ENCODE results near the gene SPTLC3. TPM values are rescaled to one million over a fixed set of nuclear protein-coding genes. Genes with fewer than 3 reads are reported as not detected.

The SPTLC3 gene
- total RNA-seq, 1 experiment from 2014 or later = 16.1 TPM

- DNase-seq (ENCODE audit: extremely low read depth, low read depth) = no peak
Observed at GRCh38 chr20:13130061-13130706, 121.4 kb downstream of the SPTLC3 start.

GRCh38 chr20:13130707-13131103 lies 121.9 kb downstream of the SPTLC3 start:
- no peak for DNase-seq (ENCODE audit: extremely low read depth, low read depth)

- DNase-seq (ENCODE audit: extremely low read depth, low read depth) = no peak
Observed at GRCh38 chr20:13131688-13132087, 122.9 kb downstream of the SPTLC3 start.

- DNase-seq (ENCODE audit: extremely low read depth, low read depth) = no peak
Observed at GRCh38 chr20:13139459-13140150, 130.8 kb downstream of the SPTLC3 start.

GRCh38 chr20:13140201-13140600 lies 131.4 kb downstream of the SPTLC3 start:
- DNase-seq (ENCODE audit: extremely low read depth, low read depth) = no peak

- DNase-seq (ENCODE audit: extremely low read depth, low read depth) = no peak
Observed at GRCh38 chr20:13140775-13141174, 132.0 kb downstream of the SPTLC3 start.

- DNase-seq (ENCODE audit: extremely low read depth, low read depth) = no peak
Observed at GRCh38 chr20:13141546-13141945, 132.8 kb downstream of the SPTLC3 start.

- no peak for DNase-seq (ENCODE audit: extremely low read depth, low read depth)
Observed at GRCh38 chr20:13142143-13142542, 133.4 kb downstream of the SPTLC3 start.

GRCh38 chr20:13147071-13147963 lies 138.5 kb downstream of the SPTLC3 start:
- no peak for DNase-seq (ENCODE audit: extremely low read depth, low read depth)

- no peak for DNase-seq (ENCODE audit: extremely low read depth, low read depth)
Observed at GRCh38 chr20:13147971-13148370, 139.2 kb downstream of the SPTLC3 start.

- DNase-seq (ENCODE audit: extremely low read depth, low read depth) = no peak
Observed at GRCh38 chr20:13148402-13148801, 139.6 kb downstream of the SPTLC3 start.

GRCh38 chr20:13148961-13149360 lies 140.2 kb downstream of the SPTLC3 start:
- no peak for DNase-seq (ENCODE audit: extremely low read depth, low read depth)

- no peak for DNase-seq (ENCODE audit: extremely low read depth, low read depth)
Observed at GRCh38 chr20:13149371-13150105, 140.8 kb downstream of the SPTLC3 start.

GRCh38 chr20:13158369-13158768 lies 149.6 kb downstream of the SPTLC3 start:
- no peak for DNase-seq (ENCODE audit: extremely low read depth, low read depth)

- DNase-seq (ENCODE audit: extremely low read depth, low read depth) = no peak
Observed at GRCh38 chr20:13159889-13160288, 151.1 kb downstream of the SPTLC3 start.

- no peak for DNase-seq (ENCODE audit: extremely low read depth, low read depth)
Observed at GRCh38 chr20:13165203-13165602, 156.4 kb downstream of the SPTLC3 start.

- no peak for DNase-seq (ENCODE audit: extremely low read depth, low read depth)
Observed at GRCh38 chr20:13166011-13166410, 157.2 kb downstream of the SPTLC3 start.

- no peak for DNase-seq (ENCODE audit: extremely low read depth, low read depth)
Observed at GRCh38 chr20:13166437-13166836, 157.7 kb downstream of the SPTLC3 start.

GRCh38 chr20:13169086-13169485 lies 160.3 kb downstream of the SPTLC3 start:
- DNase-seq (ENCODE audit: extremely low read depth, low read depth) = no peak

- DNase-seq (ENCODE audit: extremely low read depth, low read depth) = no peak
Observed at GRCh38 chr20:13170771-13171170, 162.0 kb downstream of the SPTLC3 start.

GRCh38 chr20:13173201-13173600 lies 164.4 kb downstream of the SPTLC3 start:
- no peak for DNase-seq (ENCODE audit: extremely low read depth, low read depth)
